HEK293 (cell line): ENCODE measurements around the gene RBM17.

ENCODE experiments used
- CTCF ChIA-PET: fragments of 350-600 bp; formaldehyde crosslinking; extraction: SDS; loops from one replicate; lab custom pipeline; 2021; ENCODE audit warnings: antibody characterized with exemption; lab: Yijun Ruan, JAX
- POLR2A ChIA-PET: fragments of 300-600 bp; formaldehyde crosslinking; extraction: SDS; loops from one replicate; lab custom pipeline; 2020; ENCODE audit warnings: antibody characterized with exemption, inconsistent platforms; lab: Yijun Ruan, JAX
- H3K27ac ChIP-seq: fragments of 200-500 bp; sonication (Bioruptor generic); 2 replicates; pipeline ENCODE4 v1.5.1; 2014; ENCODE audit warnings: low read depth, low read length, control low read depth, inconsistent platforms; ENCODE audit errors: extremely low read depth
- H3K36me3 ChIP-seq, 2 experiments: fragments of 200-500 bp in 1 of 2; sonication (Bioruptor generic) in 1 of 2; 1 replicate in 1 of 2; 2 replicates in 1 of 2; pipeline ENCODE4 v1.5.1; 2014 to 2017; ENCODE audit warnings: inconsistent platforms in 2 of 2, low read length in 2 of 2; ENCODE audit not compliant: control insufficient read depth in 2 of 2, insufficient read depth in 1 of 2
- H3K4me1 ChIP-seq: fragments of 200-500 bp; sonication (Bioruptor generic); 2 replicates; pipeline ENCODE4 v1.5.1; 2014; ENCODE audit warnings: mild to moderate bottlenecking, low read length, inconsistent platforms; ENCODE audit not compliant: control insufficient read depth, insufficient read depth
- H3K4me3 ChIP-seq: 2 replicates; pipeline ENCODE4 v1.5.1; 2011; ENCODE audit warnings: low read depth, mild to moderate bottlenecking, control low read depth, low read length, moderate library complexity
- H3K9me3 ChIP-seq: fragments of 200-500 bp; sonication (Bioruptor generic); 2 replicates; pipeline ENCODE4 v1.5.1; 2014; ENCODE audit warnings: low read depth, low read length, inconsistent platforms; ENCODE audit not compliant: control insufficient read depth, insufficient read depth
- KLF1 ChIP-seq: fragments of 450-650 bp; formaldehyde crosslinking; IDR thresholded peaks from 2 replicates; pipeline ENCODE4 v1.5.1; 2016; ENCODE audit warnings: missing biosample characterization, missing genetic modification characterization
- MEIS1 ChIP-seq: sonication (generic); formaldehyde crosslinking; IDR thresholded peaks from 2 replicates; pipeline ENCODE4 v1.8.1; 2022; ENCODE audit warnings: missing genetic modification reagents, mild to moderate bottlenecking, borderline replicate concordance
- SCRT2 ChIP-seq: fragments of 450-650 bp; formaldehyde crosslinking; IDR thresholded peaks from 2 replicates; pipeline ENCODE4 v1.5.1; 2016; ENCODE audit warnings: missing biosample characterization, missing genetic modification characterization
- SP2 ChIP-seq: fragments of 450-650 bp; formaldehyde crosslinking; IDR thresholded peaks from 2 replicates; pipeline ENCODE4 v1.5.1; 2016; ENCODE audit warnings: missing biosample characterization, missing genetic modification characterization
- WT1 ChIP-seq: fragments of 450-650 bp; formaldehyde crosslinking; IDR thresholded peaks from 2 replicates; pipeline ENCODE4 v1.5.1; 2016; ENCODE audit warnings: missing biosample characterization, missing genetic modification characterization
- YY1 ChIP-seq: fragments of 450-650 bp; formaldehyde crosslinking; IDR thresholded peaks from 2 replicates; pipeline ENCODE4 v1.5.1; 2018; ENCODE audit warnings: missing biosample characterization, missing genetic modification characterization
- ZBTB17 ChIP-seq: fragments of 450-650 bp; formaldehyde crosslinking; IDR thresholded peaks from 2 replicates; pipeline ENCODE4 v1.5.1; 2016; ENCODE audit warnings: missing biosample characterization, missing genetic modification characterization
- ZBTB20 ChIP-seq: fragments of 450-650 bp; formaldehyde crosslinking; IDR thresholded peaks from 2 replicates; pipeline ENCODE4 v1.5.1; 2016; ENCODE audit warnings: missing biosample characterization, missing genetic modification characterization
- ZBTB21 ChIP-seq: fragments of 450-650 bp; formaldehyde crosslinking; IDR thresholded peaks from 2 replicates; pipeline ENCODE4 v1.5.1; 2017; ENCODE audit warnings: missing biosample characterization, missing genetic modification characterization
- ZBTB7A ChIP-seq: fragments of 450-650 bp; formaldehyde crosslinking; IDR thresholded peaks from 2 replicates; pipeline ENCODE4 v1.5.1; 2016; ENCODE audit warnings: low read depth, missing biosample characterization, missing genetic modification characterization
- ZNF169 ChIP-seq: fragments of 450-650 bp; formaldehyde crosslinking; IDR thresholded peaks from 2 replicates; pipeline ENCODE4 v1.5.1; 2016; ENCODE audit warnings: missing biosample characterization, missing genetic modification characterization
- ZNF202 ChIP-seq: fragments of 450-650 bp; formaldehyde crosslinking; IDR thresholded peaks from 2 replicates; pipeline ENCODE4 v1.5.1; 2016; ENCODE audit warnings: missing biosample characterization, missing genetic modification characterization, borderline replicate concordance
- ZNF335 ChIP-seq: fragments of 450-650 bp; formaldehyde crosslinking; conservative IDR thresholded peaks from 2 replicates; pipeline ENCODE4 v1.5.1; 2016; ENCODE audit warnings: missing biosample characterization, missing genetic modification characterization
- ZNF341 ChIP-seq: fragments of 450-650 bp; formaldehyde crosslinking; IDR thresholded peaks from 2 replicates; pipeline ENCODE4; 2016; ENCODE audit warnings: low read depth, missing biosample characterization, missing genetic modification characterization
- ZNF350 ChIP-seq: fragments of 450-650 bp; formaldehyde crosslinking; IDR thresholded peaks from 2 replicates; pipeline ENCODE4 v1.5.0; 2017; ENCODE audit warnings: missing biosample characterization, mild to moderate bottlenecking, missing genetic modification characterization
- ZNF366 ChIP-seq: fragments of 450-650 bp; formaldehyde crosslinking; conservative IDR thresholded peaks from 2 replicates; pipeline ENCODE4 v1.5.1; 2016; ENCODE audit warnings: missing biosample characterization, missing genetic modification characterization
- ZNF521 ChIP-seq: fragments of 450-650 bp; formaldehyde crosslinking; IDR thresholded peaks from 2 replicates; pipeline ENCODE4 v1.5.1; 2017; ENCODE audit warnings: missing biosample characterization, mild to moderate bottlenecking, missing genetic modification characterization
- ZNF544 ChIP-seq: fragments of 450-650 bp; formaldehyde crosslinking; IDR thresholded peaks from 2 replicates; pipeline ENCODE4 v1.5.0; 2017; ENCODE audit warnings: missing biosample characterization, missing genetic modification characterization
- ZNF555 ChIP-seq: fragments of 450-650 bp; formaldehyde crosslinking; conservative IDR thresholded peaks from 2 replicates; pipeline ENCODE4 v1.5.1; 2017; ENCODE audit warnings: missing biosample characterization, mild to moderate bottlenecking, missing genetic modification characterization, inconsistent platforms
- ZNF560 ChIP-seq: fragments of 450-650 bp; formaldehyde crosslinking; IDR thresholded peaks from 2 replicates; pipeline ENCODE4 v1.5.1; 2017; ENCODE audit warnings: missing biosample characterization, missing genetic modification characterization, borderline replicate concordance
- ZNF561 ChIP-seq: fragments of 450-650 bp; IDR thresholded peaks from 2 replicates; pipeline ENCODE4 v1.5.1; 2018; ENCODE audit warnings: missing biosample characterization, missing genetic modification characterization, borderline replicate concordance
- ZNF658 ChIP-seq: fragments of 450-650 bp; formaldehyde crosslinking; IDR thresholded peaks from 2 replicates; pipeline ENCODE4; 2016; ENCODE audit warnings: missing biosample characterization, missing genetic modification characterization
- ZNF76 ChIP-seq: fragments of 450-650 bp; formaldehyde crosslinking; IDR thresholded peaks from 2 replicates; pipeline ENCODE4; 2016; ENCODE audit warnings: low read depth, missing biosample characterization, missing genetic modification characterization, borderline replicate concordance
- ZNF777 ChIP-seq: fragments of 450-650 bp; formaldehyde crosslinking; IDR thresholded peaks from 2 replicates; pipeline ENCODE4 v1.5.1; 2017; ENCODE audit warnings: missing biosample characterization, missing genetic modification characterization, borderline replicate concordance
- TF ChIP-seq, protein P1 (sequence below): IDR thresholded peaks from 2 replicates; pipeline ENCODE4 v1.6.1; 2011; ENCODE audit warnings: mild to moderate bottlenecking, low read depth, low read length, borderline replicate concordance
- TF ChIP-seq, protein P2 (sequence below): fragments of 450-650 bp; formaldehyde crosslinking; IDR thresholded peaks from 2 replicates; pipeline ENCODE4 v1.5.1; 2016; ENCODE audit warnings: missing biosample characterization, missing genetic modification characterization
- TF ChIP-seq, protein P3 (sequence below): fragments of 450-650 bp; formaldehyde crosslinking; IDR thresholded peaks from 2 replicates; pipeline ENCODE4 v1.5.1; 2017; ENCODE audit warnings: missing biosample characterization, missing genetic modification characterization
- TF ChIP-seq, protein P4 (sequence below): fragments of 450-650 bp; formaldehyde crosslinking; IDR thresholded peaks from 2 replicates; pipeline ENCODE4 v1.5.1; 2016; ENCODE audit warnings: missing biosample characterization, missing genetic modification characterization

RBM17 gene

DNA sequence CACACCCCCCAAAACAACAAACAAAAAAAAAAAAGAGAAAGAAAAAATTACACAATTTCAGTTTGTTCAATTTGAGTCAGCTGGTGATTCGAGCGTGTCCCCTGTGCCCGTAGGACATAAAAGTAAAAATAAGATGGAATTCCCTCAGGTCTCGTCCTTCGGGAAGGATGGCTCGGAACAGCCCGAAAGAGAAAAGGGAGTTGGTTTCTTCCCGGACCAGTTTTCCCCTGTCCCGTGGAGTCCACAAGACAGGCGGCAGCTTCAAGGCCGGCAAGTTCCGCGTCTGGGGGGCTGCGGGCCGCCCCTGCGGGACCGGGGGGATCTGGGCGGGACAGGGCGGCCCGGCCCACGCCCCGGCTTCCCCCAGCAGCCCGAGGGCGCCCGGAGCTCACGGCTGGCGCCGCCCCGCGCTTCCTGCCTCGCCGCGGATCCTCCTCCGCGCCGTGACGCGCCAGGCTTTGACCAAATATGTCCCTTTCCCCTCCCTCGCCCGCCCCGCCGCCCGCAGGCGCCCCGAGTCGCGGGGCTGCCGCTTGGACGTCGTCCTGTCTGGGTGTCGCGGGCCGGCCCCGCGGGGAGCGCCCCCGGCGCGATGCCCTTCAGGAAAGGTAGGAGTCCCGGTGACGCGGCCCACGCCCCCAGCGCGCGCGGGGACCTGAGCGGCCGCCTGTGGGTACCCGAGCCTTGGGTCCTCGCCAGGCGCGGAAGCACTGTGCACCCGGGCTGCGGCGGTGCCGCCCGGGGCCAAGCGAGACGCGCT is 55.8 kb downstream of the RBM17 start (continued):
- TF ChIP-seq, protein P1, sequence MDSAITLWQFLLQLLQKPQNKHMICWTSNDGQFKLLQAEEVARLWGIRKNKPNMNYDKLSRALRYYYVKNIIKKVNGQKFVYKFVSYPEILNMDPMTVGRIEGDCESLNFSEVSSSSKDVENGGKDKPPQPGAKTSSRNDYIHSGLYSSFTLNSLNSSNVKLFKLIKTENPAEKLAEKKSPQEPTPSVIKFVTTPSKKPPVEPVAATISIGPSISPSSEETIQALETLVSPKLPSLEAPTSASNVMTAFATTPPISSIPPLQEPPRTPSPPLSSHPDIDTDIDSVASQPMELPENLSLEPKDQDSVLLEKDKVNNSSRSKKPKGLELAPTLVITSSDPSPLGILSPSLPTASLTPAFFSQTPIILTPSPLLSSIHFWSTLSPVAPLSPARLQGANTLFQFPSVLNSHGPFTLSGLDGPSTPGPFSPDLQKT, result peak; percentile 95; the same call in 1 of the 2 replicates
- TF ChIP-seq ZBTB21 (no peak), ZBTB17 (tag by site-specific recombination) (0 out of 2 replicates have a peak, but pooled peaks have one; percentile 58), SP2 (tag by site-specific recombination) (peak; percentile 36; the same call in 1 of the 2 replicates)
- TF ChIP-seq, protein P2, sequence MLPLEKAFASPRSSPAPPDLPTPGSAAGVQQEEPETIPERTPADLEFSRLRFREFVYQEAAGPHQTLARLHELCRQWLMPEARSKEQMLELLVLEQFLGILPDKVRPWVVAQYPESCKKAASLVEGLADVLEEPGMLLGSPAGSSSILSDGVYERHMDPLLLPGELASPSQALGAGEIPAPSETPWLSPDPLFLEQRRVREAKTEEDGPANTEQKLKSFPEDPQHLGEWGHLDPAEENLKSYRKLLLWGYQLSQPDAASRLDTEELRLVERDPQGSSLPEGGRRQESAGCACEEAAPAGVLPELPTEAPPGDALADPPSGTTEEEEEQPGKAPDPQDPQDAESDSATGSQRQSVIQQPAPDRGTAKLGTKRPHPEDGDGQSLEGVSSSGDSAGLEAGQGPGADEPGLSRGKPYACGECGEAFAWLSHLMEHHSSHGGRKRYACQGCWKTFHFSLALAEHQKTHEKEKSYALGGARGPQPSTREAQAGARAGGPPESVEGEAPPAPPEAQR, result no peak
- TF ChIP-seq, protein P3, sequence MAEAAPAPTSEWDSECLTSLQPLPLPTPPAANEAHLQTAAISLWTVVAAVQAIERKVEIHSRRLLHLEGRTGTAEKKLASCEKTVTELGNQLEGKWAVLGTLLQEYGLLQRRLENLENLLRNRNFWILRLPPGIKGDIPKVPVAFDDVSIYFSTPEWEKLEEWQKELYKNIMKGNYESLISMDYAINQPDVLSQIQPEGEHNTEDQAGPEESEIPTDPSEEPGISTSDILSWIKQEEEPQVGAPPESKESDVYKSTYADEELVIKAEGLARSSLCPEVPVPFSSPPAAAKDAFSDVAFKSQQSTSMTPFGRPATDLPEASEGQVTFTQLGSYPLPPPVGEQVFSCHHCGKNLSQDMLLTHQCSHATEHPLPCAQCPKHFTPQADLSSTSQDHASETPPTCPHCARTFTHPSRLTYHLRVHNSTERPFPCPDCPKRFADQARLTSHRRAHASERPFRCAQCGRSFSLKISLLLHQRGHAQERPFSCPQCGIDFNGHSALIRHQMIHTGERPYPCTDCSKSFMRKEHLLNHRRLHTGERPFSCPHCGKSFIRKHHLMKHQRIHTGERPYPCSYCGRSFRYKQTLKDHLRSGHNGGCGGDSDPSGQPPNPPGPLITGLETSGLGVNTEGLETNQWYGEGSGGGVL (tag by site-specific recombination), result 0 out of 2 replicates have a peak, but pooled peaks have one; percentile 5

DNA sequence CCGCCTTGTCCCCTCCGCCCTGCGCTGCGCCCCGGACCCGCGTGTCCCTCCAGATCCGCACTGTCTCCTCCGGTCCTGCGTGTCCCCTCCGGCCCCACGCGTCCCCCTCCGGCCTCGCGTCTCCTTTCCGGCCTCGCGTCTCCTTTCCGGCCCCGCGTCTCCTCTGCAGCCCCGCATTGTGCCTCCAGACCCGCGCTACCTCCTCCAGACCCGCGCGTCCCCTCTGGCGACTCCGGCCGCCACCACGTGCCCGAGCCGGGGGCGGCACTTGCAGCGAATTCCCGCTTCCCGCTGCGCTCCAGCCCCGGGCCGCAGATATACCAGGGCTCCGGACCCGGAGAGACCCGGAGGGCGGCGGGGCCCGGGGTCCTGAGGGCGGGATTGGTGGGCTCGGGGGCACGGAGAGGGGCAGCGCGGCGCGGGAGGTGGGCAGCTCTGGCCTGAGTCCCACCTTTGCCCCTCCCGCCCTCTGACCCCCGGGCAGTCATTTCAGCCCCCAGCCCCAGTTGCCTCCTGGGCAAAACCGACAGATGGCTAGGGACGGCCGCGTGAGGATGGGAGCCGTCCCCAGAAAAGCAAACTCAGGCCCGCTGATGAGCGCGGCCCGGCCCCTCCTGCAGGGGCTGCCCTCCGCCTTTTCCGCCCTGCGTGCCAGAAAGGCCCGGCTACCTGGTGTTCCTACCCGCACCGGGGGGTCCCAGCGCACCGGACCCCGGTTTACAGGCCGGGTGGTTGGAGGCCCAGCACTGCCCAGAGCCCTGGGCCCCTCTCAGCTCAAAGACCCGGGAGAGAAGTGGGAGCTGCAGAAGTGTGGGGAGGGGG is 56.5 kb downstream of the RBM17 start:
- Histone ChIP-seq H3K27ac (peak overlapping the region; percentile 71; the same call in 1 of the 2 replicates), H3K36me3 (peaks cover 0 to 13% of the 10 kb centered on the region in 2 experiments; a peak in 1 of 3 replicates)
- CTCF ChIA-PET, result no interaction called here
- TF ChIP-seq SCRT2 (tag by site-specific recombination), result no peak
- TF ChIP-seq WT1 (tag by site-specific recombination), result no peak
- no peak for TF ChIP-seq ZBTB7A (tag by site-specific recombination)
- peak; percentile 99 for TF ChIP-seq ZBTB20 (tag by site-specific recombination)
- no peak for TF ChIP-seq ZNF544 (tag by site-specific recombination)
- TF ChIP-seq ZNF658 (tag by site-specific recombination), result no peak
- no peak for TF ChIP-seq ZNF560 (tag by site-specific recombination)
- TF ChIP-seq ZNF350 (tag by site-specific recombination), result no peak
- no peak for TF ChIP-seq ZBTB21
- TF ChIP-seq YY1 (tag by site-specific recombination), result no peak
- TF ChIP-seq ZNF555 (tag by site-specific recombination), result no peak
- peak; percentile 65 for TF ChIP-seq ZNF335 (tag by site-specific recombination)
- TF ChIP-seq ZNF521, result no peak
- no peak; the same call in 1 of the 2 replicates for TF ChIP-seq ZNF76 (tag by site-specific recombination)
- TF ChIP-seq MEIS1 (CRISPR knock-in tag), result no peak
- TF ChIP-seq KLF1 (tag by site-specific recombination), result no peak; the same call in 1 of the 2 replicates
- TF ChIP-seq ZNF202 (tag by site-specific recombination), result no peak
- TF ChIP-seq ZNF561 (tag by site-specific recombination), result no peak
- TF ChIP-seq ZNF777 (tag by site-specific recombination), result no peak
- TF ChIP-seq ZNF366 (tag by site-specific recombination), result no peak
- TF ChIP-seq, protein P4, sequence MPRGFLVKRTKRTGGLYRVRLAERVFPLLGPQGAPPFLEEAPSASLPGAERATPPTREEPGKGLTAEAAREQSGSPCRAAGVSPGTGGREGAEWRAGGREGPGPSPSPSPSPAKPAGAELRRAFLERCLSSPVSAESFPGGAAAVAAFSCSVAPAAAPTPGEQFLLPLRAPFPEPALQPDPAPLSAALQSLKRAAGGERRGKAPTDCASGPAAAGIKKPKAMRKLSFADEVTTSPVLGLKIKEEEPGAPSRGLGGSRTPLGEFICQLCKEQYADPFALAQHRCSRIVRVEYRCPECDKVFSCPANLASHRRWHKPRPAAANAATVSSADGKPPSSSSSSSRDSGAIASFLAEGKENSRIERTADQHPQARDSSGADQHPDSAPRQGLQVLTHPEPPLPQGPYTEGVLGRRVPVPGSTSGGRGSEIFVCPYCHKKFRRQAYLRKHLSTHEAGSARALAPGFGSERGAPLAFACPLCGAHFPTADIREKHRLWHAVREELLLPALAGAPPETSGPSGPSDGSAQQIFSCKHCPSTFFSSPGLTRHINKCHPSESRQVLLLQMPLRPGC, result no peak
- TF ChIP-seq ZNF169 (tag by site-specific recombination), result no peak
- peak; percentile 10; the same call in 1 of the 2 replicates for TF ChIP-seq ZNF341 (tag by site-specific recombination)

More for the DNA sequence above, 56.5 kb downstream of the RBM17 start:
- Histone ChIP-seq H3K4me3 (peak overlapping the region; percentile 60), H3K4me1 (no peaks in the 10 kb centered on the region), H3K9me3 (no peaks in the 10 kb centered on the region)
- POLR2A ChIA-PET, result interaction anchor here (0.9 to 1.5 kb wide), 7 partner anchors 9 to 256 kb away, joined by 3 to 10 read pairs (median 4); partner anchors contain the start of gene PFKFB3
